Measurements from ENCODE around the gene DDX3Y.

The DDX3Y gene

GRCh38 chrY:12905895-12906294, 1.2 kb downstream of the DDX3Y start:
- DNase-seq (ENCODE audit: low read depth), result no peak
- H3K4me3 ChIP-seq (ENCODE audit: control insufficient read depth, low read depth, low read length), result no peak overlapping the region

GRCh38 chrY:12913541-12913940, 8.9 kb downstream of the DDX3Y start:
- TF ChIP-seq CTCF (conservative IDR thresholded peaks at IDR 0.05; ENCODE audit: control insufficient read depth, insufficient read depth, low read depth, low read length), result no peak
- no peak for DNase-seq (ENCODE audit: low read depth)
- H3K4me3 ChIP-seq (ENCODE audit: control insufficient read depth, low read depth, low read length), result no peak overlapping the region

More at GRCh38 chrY:12905895-12906294, 1.2 kb downstream of the DDX3Y start:
- no peak for TF ChIP-seq CTCF (conservative IDR thresholded peaks at IDR 0.05; ENCODE audit: control insufficient read depth, insufficient read depth, low read depth, low read length)

- TF ChIP-seq CTCF (conservative IDR thresholded peaks at IDR 0.05; ENCODE audit: control insufficient read depth, insufficient read depth, low read depth, low read length), result no peak
- H3K4me3 ChIP-seq (ENCODE audit: control insufficient read depth, low read depth, low read length), result no peak overlapping the region
- DNase-seq (ENCODE audit: low read depth), result no peak
Observed at GRCh38 chrY:12928043-12928442, 23.4 kb downstream of the DDX3Y start.

- H3K4me3 ChIP-seq (ENCODE audit: control insufficient read depth, low read depth, low read length), result no peak overlapping the region
- no peak for DNase-seq (ENCODE audit: low read depth)
- TF ChIP-seq CTCF (conservative IDR thresholded peaks at IDR 0.05; ENCODE audit: control insufficient read depth, insufficient read depth, low read depth, low read length), result no peak
Observed at GRCh38 chrY:12941725-12942687, 37.3 kb downstream of the DDX3Y start.
